ENCODE data around the gene CT47C1.

DNA sequence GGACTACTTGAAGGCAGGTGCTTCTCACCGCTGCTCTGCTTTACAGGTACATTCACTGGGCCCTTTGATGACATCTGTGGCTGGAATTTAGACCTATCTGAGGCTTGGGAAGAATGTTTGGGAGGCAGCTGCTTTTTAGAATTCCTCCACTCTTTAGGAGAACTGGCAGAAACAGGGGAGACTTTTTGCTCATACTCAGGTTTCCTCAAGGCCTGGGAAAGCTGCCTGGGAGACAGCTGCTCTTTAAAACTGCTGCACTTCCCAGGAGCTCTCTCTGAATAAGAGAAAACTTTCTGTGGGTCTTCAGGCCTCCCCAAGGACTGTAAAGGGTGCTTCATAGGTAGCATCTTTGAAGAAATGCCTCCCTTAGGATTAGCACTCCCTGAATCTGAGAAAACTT, 14.3 kb downstream of the CT47C1 start:
- TF ChIP-seq ELF1 (IDR thresholded peaks at IDR 0.05) (no peak), RAD21 (IDR thresholded peaks at IDR 0.05; ENCODE audit: low read length) (no peak), EZH2phosphoT487 (IDR thresholded peaks at IDR 0.05; ENCODE audit: borderline replicate concordance, low read depth) (no peak), POLR2AphosphoS5 (IDR thresholded peaks at IDR 0.05; ENCODE audit: low read depth, low read length) (no peak), NFIC (IDR thresholded peaks at IDR 0.05; ENCODE audit: borderline replicate concordance) (no peak), GABPA (IDR thresholded peaks at IDR 0.05; ENCODE audit: low read depth) (no peak), EP300 (IDR thresholded peaks at IDR 0.05; ENCODE audit: borderline replicate concordance in 1 of 2, low read depth in 1 of 2, low read length in 1 of 2) (no peak)
- TF ChIP-seq, protein P1, sequence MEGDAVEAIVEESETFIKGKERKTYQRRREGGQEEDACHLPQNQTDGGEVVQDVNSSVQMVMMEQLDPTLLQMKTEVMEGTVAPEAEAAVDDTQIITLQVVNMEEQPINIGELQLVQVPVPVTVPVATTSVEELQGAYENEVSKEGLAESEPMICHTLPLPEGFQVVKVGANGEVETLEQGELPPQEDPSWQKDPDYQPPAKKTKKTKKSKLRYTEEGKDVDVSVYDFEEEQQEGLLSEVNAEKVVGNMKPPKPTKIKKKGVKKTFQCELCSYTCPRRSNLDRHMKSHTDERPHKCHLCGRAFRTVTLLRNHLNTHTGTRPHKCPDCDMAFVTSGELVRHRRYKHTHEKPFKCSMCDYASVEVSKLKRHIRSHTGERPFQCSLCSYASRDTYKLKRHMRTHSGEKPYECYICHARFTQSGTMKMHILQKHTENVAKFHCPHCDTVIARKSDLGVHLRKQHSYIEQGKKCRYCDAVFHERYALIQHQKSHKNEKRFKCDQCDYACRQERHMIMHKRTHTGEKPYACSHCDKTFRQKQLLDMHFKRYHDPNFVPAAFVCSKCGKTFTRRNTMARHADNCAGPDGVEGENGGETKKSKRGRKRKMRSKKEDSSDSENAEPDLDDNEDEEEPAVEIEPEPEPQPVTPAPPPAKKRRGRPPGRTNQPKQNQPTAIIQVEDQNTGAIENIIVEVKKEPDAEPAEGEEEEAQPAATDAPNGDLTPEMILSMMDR (IDR thresholded peaks at IDR 0.05) = no peak
- TF ChIP-seq, protein P2, sequence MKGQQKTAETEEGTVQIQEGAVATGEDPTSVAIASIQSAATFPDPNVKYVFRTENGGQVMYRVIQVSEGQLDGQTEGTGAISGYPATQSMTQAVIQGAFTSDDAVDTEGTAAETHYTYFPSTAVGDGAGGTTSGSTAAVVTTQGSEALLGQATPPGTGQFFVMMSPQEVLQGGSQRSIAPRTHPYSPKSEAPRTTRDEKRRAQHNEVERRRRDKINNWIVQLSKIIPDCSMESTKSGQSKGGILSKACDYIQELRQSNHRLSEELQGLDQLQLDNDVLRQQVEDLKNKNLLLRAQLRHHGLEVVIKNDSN (IDR thresholded peaks at IDR 0.05; ENCODE audit: borderline replicate concordance, low read depth) = no peak
- TF ChIP-seq, protein P3, sequence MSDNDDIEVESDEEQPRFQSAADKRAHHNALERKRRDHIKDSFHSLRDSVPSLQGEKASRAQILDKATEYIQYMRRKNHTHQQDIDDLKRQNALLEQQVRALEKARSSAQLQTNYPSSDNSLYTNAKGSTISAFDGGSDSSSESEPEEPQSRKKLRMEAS (IDR thresholded peaks at IDR 0.05; ENCODE audit: low read depth) = no peak

All from SK-N-SH (cell line).